ENCODE measurements around the gene FAM171A1. TPM values are rescaled to one million over a fixed set of nuclear protein-coding genes. Genes with fewer than 3 reads are reported as not detected.
A peak's percentile ranks its signal among the peaks of the same experiment; 100 is the strongest.
"Not testable (repeated sequence)": the region's sequence is repeated elsewhere in the genome, so short reads cannot be mapped to it uniquely, and the experiment has no call there.

The FAM171A1 gene
- total and polyA plus RNA-seq, 2 experiments from 2014 or later = 24.4 to 29.5 TPM

- H3K36me3 ChIP-seq (replicated peaks; ENCODE audit: insufficient read depth, low read depth) = no peaks in the 10 kb centered on the region
- H4K20me1 ChIP-seq (ENCODE audit: insufficient read depth, poor library complexity, severe bottlenecking) = no peaks in the 10 kb centered on the region
- peaks cover 22% of the 10 kb centered on the region for H3K4me1 ChIP-seq (ENCODE audit: insufficient read depth)
- TF ChIP-seq EZH2phosphoT487 (IDR thresholded peaks at IDR 0.05; ENCODE audit: low read depth, severe bottlenecking, unreplicated experiment) (no peak), CTCF (IDR thresholded peaks at IDR 0.05; ENCODE audit: poor library complexity) (no peak), EZH2 (IDR thresholded peaks at IDR 0.05; ENCODE audit: borderline replicate concordance) (no peak)
- H3K27ac ChIP-seq = no peak overlapping the region
- no peak overlapping the region for H3K4me3 ChIP-seq
- no peaks in the 10 kb centered on the region for H3K9me3 ChIP-seq (ENCODE audit: low read depth)
- no peaks in the 10 kb centered on the region for H3K9me2 ChIP-seq (replicated peaks; ENCODE audit: insufficient read depth)
- peaks cover 76% of the 10 kb centered on the region for H3K79me2 ChIP-seq
- H3K4me2 ChIP-seq = no peak overlapping the region
- no peak overlapping the region for H2AFZ ChIP-seq
- WGBS (ENCODE audit: low lambda C conversion rate, missing lambda C conversion rate) = 94% methylated on average over 2 of the region's 2 CpGs
- DNase-seq (ENCODE audit: low spot score) = no peak
- H3K27me3 ChIP-seq = no peaks in the 10 kb centered on the region
Observed at GRCh38 chr10:15339892-15340291, 31.2 kb downstream of the FAM171A1 start.

- not testable (repeated sequence) for H3K27me3 ChIP-seq; H4K20me1 ChIP-seq (ENCODE audit: insufficient read depth, poor library complexity, severe bottlenecking); H2AFZ ChIP-seq; DNase-seq (ENCODE audit: low spot score); H3K9me2 ChIP-seq (replicated peaks; ENCODE audit: insufficient read depth); H3K4me3 ChIP-seq; H3K36me3 ChIP-seq (replicated peaks; ENCODE audit: insufficient read depth, low read depth); H3K4me2 ChIP-seq; H3K9me3 ChIP-seq (ENCODE audit: low read depth); H3K27ac ChIP-seq
- peaks cover 70% of the 10 kb centered on the region for H3K79me2 ChIP-seq
- peaks cover 21% of the 10 kb centered on the region for H3K4me1 ChIP-seq (ENCODE audit: insufficient read depth)
- 98% methylated on average over 24 of the region's 24 CpGs for WGBS (ENCODE audit: low lambda C conversion rate, missing lambda C conversion rate)
Observed at GRCh38 chr10:15337441-15337923, 33.6 kb downstream of the FAM171A1 start.

GRCh38 chr10:15336211-15336610 is 34.9 kb downstream of the FAM171A1 start:
- Histone ChIP-seq H3K9me3 (ENCODE audit: low read depth) (no peaks in the 10 kb centered on the region), H4K20me1 (ENCODE audit: insufficient read depth, poor library complexity, severe bottlenecking) (no peaks in the 10 kb centered on the region), H3K27ac (peak overlapping the region; percentile 12), H3K27me3 (no peaks in the 10 kb centered on the region), H3K4me3 (no peak overlapping the region), H3K36me3 (replicated peaks; ENCODE audit: insufficient read depth, low read depth) (no peaks in the 10 kb centered on the region), H3K9me2 (replicated peaks; ENCODE audit: insufficient read depth) (no peaks in the 10 kb centered on the region), H3K79me2 (peaks cover 70% of the 10 kb centered on the region), H3K4me1 (ENCODE audit: insufficient read depth) (peaks cover 17% of the 10 kb centered on the region), H2AFZ (no peak overlapping the region), H3K4me2 (peak overlapping the region; percentile 4)
- WGBS (ENCODE audit: low lambda C conversion rate, missing lambda C conversion rate) = 80% methylated on average over 4 of the region's 4 CpGs
- TF ChIP-seq CTCF (IDR thresholded peaks at IDR 0.05; ENCODE audit: poor library complexity) = no peak
- TF ChIP-seq EZH2 (IDR thresholded peaks at IDR 0.05; ENCODE audit: borderline replicate concordance) = no peak
- no peak for TF ChIP-seq EZH2phosphoT487 (IDR thresholded peaks at IDR 0.05; ENCODE audit: low read depth, severe bottlenecking, unreplicated experiment)
- no peak for DNase-seq (ENCODE audit: low spot score)

- H3K4me1 ChIP-seq (ENCODE audit: insufficient read depth) = peaks cover 19% of the 10 kb centered on the region
- no peaks in the 10 kb centered on the region for H3K9me3 ChIP-seq (ENCODE audit: low read depth)
- no peak for DNase-seq (ENCODE audit: low spot score)
- no peak for TF ChIP-seq EZH2phosphoT487 (IDR thresholded peaks at IDR 0.05; ENCODE audit: low read depth, severe bottlenecking, unreplicated experiment)
- TF ChIP-seq EZH2 (IDR thresholded peaks at IDR 0.05; ENCODE audit: borderline replicate concordance) = no peak
- TF ChIP-seq CTCF (IDR thresholded peaks at IDR 0.05; ENCODE audit: poor library complexity) = no peak
- peak overlapping the region; percentile 4 for H3K4me2 ChIP-seq
- 48% methylated on average over 2 of the region's 2 CpGs for WGBS (ENCODE audit: low lambda C conversion rate, missing lambda C conversion rate)
- H3K27ac ChIP-seq = peak overlapping the region; percentile 12
- H3K36me3 ChIP-seq (replicated peaks; ENCODE audit: insufficient read depth, low read depth) = no peaks in the 10 kb centered on the region
- no peak overlapping the region for H3K4me3 ChIP-seq
- H3K9me2 ChIP-seq (replicated peaks; ENCODE audit: insufficient read depth) = no peaks in the 10 kb centered on the region
- H2AFZ ChIP-seq = no peak overlapping the region
- H4K20me1 ChIP-seq (ENCODE audit: insufficient read depth, poor library complexity, severe bottlenecking) = no peaks in the 10 kb centered on the region
- peaks cover 65% of the 10 kb centered on the region for H3K79me2 ChIP-seq
- H3K27me3 ChIP-seq = no peaks in the 10 kb centered on the region
Observed at GRCh38 chr10:15335508-15335907, 35.6 kb downstream of the FAM171A1 start.
